ENCODE measurements around the gene PSMC3IP. TPM values are rescaled to one million over a fixed set of nuclear protein-coding genes. Genes with fewer than 3 reads are reported as not detected.
"Not testable (repeated sequence)": the region's sequence is repeated elsewhere in the genome, so short reads cannot be mapped to it uniquely, and the experiment has no call there.

The PSMC3IP gene, protein sequence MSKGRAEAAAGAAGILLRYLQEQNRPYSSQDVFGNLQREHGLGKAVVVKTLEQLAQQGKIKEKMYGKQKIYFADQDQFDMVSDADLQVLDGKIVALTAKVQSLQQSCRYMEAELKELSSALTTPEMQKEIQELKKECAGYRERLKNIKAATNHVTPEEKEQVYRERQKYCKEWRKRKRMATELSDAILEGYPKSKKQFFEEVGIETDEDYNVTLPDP
- 10 to 100 TPM in 5 of 6 experiments, 1 to 10 TPM in 1; 7.3 to 18.2 (median 16.0) TPM for total RNA-seq (2021; fragmentation: NEBNext Ultra II Directional; extraction: Animal tissue kit (Norgen Biotek cat#: 25700))
- long read RNA-seq, transcript PSMC3IP-202 (8 exons, 1,416 nt) = major isoform, 7 of 16 reads
- long read RNA-seq, transcript PSMC3IP-204 (7 exons, 1,381 nt) = minor isoform, 6 of 16 reads
- long read RNA-seq, partial matches to known transcripts = 0 of 16 reads
- long read RNA-seq, other reads (novel, unspliced or antisense) = 1 of 16 reads

DNA sequence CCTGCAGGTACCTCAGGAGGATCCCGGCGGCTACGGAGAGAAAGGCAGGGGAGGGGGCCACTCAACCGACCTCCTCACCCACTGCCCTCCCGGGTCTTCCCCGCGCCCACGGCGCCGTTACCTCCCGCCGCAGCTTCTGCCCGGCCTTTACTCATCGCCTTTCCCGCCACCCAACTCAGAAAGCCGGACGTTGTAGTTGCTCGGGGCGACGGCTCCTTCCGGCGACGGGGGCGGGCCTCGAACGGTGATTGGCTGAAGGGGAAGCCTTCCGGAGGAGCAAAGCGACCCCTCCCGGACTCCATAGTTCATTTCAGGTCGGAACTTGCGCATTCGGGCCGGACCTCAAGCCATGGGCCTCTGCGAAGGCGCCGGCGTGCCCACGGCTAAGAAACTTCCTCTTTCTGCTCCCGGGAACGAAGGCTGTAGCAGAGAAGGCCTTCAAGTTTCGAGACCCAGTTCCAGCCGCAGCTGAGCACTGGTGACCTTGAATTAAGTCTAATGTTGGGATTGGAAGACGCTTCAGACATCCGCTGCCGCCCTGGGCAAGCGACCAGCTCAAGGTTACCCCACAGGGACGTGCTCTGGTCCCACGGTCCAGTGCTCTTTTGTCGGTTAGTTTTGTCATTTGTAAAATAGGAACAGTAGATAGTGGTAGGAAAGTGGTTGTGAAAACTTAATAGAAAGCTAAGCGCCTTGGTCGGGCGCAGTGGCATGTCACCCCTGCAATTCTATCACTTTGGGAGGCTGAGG, at the start of gene PSMC3IP:
PSMC3IP (minus strand) TSS at position 198 of the 750 bp plus-strand sequence; CDS start at position 155, 43 bp downstream.
- TF ChIP-seq, protein P1, sequence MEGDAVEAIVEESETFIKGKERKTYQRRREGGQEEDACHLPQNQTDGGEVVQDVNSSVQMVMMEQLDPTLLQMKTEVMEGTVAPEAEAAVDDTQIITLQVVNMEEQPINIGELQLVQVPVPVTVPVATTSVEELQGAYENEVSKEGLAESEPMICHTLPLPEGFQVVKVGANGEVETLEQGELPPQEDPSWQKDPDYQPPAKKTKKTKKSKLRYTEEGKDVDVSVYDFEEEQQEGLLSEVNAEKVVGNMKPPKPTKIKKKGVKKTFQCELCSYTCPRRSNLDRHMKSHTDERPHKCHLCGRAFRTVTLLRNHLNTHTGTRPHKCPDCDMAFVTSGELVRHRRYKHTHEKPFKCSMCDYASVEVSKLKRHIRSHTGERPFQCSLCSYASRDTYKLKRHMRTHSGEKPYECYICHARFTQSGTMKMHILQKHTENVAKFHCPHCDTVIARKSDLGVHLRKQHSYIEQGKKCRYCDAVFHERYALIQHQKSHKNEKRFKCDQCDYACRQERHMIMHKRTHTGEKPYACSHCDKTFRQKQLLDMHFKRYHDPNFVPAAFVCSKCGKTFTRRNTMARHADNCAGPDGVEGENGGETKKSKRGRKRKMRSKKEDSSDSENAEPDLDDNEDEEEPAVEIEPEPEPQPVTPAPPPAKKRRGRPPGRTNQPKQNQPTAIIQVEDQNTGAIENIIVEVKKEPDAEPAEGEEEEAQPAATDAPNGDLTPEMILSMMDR (IDR thresholded peaks at IDR 0.05) = peak; percentile 59; the same call in 1 of the 2 replicates
- H3K4me3 Mint-ChIP-seq = peak within 1 kb of the TSS; percentile 95
- peaks cover 54% of the 10 kb centered on the region for H3K4me1 Mint-ChIP-seq (ENCODE audit: low read depth)
- H3K9me3 Mint-ChIP-seq = no peaks in the 10 kb centered on the region
- peak within 1 kb of the TSS; percentile 91 for H3K27ac Mint-ChIP-seq
- no peaks in the 10 kb centered on the region; the same call in none of the 2 replicates for H3K27me3 Mint-ChIP-seq (ENCODE audit: insufficient read depth)
- DNase-seq = peak; percentile 93
- H3K36me3 Mint-ChIP-seq (ENCODE audit: low read depth) = peaks cover 42% of the 10 kb centered on the region

DNA sequence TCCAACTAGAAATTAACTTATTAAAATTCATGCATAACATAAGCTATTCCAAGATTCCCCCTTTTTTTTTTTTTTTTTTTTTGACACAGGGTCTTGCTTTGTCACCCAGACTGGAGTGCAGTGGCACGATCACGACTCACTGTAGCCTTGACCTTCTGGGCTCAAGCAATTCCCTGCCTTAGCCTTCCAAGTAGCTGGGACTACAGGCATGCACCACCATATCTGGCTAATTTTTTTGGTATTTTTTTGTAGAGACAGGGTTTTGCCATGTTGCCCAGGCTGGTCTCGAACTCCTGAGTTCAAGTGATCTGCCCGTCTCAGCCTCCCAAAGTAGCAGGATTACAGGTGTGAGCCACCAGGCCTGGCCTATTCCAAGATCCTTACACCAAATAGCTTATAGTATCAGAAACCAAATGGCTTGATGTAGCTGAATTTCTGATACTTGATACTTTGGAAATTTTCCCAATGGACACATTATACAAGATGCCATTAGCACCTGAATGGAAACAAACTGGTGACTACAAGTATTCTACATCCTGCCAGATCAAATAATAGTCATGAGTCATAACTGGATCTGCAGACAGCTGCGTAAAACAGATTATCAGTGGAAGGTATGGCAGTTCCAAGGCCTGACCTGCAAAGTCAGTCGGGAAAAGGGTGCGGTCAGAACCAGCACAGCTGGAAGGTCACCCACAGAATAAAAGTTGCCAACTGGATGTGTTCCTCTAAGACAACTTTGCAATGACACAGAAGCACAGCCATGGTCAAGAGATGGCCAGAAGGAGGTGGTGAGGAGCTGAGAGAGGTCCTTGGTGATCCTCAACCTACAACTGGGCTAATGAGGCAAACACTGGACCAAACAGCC, 46.4 kb upstream of the PSMC3IP start:
- TF ChIP-seq, protein P1 (IDR thresholded peaks at IDR 0.05) = no peak
- Mint-ChIP-seq H3K27me3 (ENCODE audit: insufficient read depth) (peaks cover 9% of the 10 kb centered on the region), H3K4me1 (ENCODE audit: low read depth) (no peaks in the 10 kb centered on the region), H3K27ac (no peak overlapping the region), H3K4me3 (no peak overlapping the region), H3K9me3 (no peaks in the 10 kb centered on the region), H3K36me3 (ENCODE audit: low read depth) (no peaks in the 10 kb centered on the region)
- no peak for DNase-seq

DNA sequence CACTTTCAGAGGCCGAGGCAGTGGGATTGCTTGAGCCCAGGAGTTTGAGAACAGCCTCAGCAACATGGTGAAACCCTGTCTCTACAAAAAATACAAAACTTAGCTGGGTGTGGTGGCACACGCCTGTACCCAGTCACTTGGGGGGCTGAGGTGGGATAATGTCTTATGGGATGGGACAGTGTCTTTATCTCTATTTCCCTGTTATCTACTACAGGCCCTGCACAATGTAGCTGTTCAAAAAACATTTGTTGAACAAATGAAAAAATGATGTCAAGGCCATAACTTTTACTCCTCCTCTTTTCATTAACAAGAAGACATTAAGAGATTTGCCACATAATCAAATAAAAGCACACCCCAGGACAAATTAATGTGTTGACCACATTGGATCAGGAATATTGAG, 45.7 kb upstream of the PSMC3IP start:
- Mint-ChIP-seq H3K27ac (no peak overlapping the region), H3K4me1 (ENCODE audit: low read depth) (peaks cover 6% of the 10 kb centered on the region; the same call in 1 of the 2 replicates), H3K4me3 (no peak overlapping the region), H3K36me3 (ENCODE audit: low read depth) (no peaks in the 10 kb centered on the region), H3K27me3 (ENCODE audit: insufficient read depth) (peaks cover 9% of the 10 kb centered on the region), H3K9me3 (no peaks in the 10 kb centered on the region)
- TF ChIP-seq, protein P1 (IDR thresholded peaks at IDR 0.05) = no peak
- DNase-seq = no peak

DNA sequence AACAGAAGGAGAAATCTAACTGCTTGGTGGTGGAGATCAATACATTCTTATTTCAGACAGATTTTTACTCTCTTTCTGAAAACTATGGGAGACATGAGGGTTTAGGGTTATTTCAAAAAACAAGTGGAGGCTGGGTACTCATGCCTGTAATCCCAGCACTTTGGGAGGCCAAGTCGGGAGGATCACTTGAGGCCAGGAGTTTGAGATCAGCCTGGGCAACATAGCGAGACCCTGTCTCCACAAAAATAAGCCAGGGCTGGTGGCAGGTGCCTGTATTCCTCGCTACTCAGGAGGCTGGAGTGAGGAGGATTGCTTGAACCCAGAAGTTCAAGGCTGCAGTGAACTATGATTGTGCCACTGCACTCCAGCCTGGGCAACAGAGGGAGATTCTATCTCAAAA, 44.5 kb upstream of the PSMC3IP start:
- not testable (repeated sequence) for H3K36me3 Mint-ChIP-seq (ENCODE audit: low read depth); H3K27me3 Mint-ChIP-seq (ENCODE audit: insufficient read depth); H3K4me3 Mint-ChIP-seq; DNase-seq; H3K9me3 Mint-ChIP-seq; H3K27ac Mint-ChIP-seq
- H3K4me1 Mint-ChIP-seq (ENCODE audit: low read depth) = peaks cover 12% of the 10 kb centered on the region; the same call in 1 of the 2 replicates

DNA sequence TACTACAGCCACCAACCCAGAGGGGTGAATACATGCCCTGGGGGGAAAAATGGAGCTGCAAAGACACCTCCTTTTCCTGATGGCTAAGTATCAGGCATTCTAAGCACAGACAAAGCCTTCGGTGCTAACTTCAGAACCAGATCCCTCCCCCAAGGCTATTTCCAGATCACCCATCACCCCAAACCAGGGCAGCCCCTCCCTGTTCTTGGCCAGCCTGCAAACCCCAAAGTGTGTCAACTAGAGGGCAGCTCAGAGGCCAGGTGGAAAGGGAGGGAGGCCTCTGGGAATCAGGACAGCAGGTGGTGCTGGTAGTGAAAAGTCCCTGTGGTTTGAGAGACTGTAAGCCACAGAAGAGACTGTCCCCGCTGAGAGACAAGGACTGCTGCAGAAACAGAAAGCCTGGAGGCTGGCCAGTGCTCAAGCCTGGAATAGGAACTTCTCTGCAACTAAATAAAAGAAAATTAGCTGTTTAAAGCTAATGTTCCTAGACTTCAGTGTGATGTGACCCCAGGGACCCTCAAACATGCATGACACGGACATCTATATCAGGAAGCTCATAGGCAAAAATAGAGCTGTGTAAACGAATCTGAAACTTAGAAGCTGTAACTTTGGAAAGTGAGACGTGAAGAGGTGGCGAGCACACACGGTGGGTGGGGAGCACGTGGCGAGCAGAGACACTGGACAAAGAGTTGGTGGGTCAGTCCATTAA, 41.1 kb upstream of the PSMC3IP start:
- Mint-ChIP-seq H3K4me1 (ENCODE audit: low read depth) (peaks cover 12% of the 10 kb centered on the region; the same call in 1 of the 2 replicates), H3K27ac (no peak overlapping the region), H3K36me3 (ENCODE audit: low read depth) (peaks cover 13% of the 10 kb centered on the region), H3K9me3 (no peaks in the 10 kb centered on the region), H3K27me3 (ENCODE audit: insufficient read depth) (peaks cover 1% of the 10 kb centered on the region), H3K4me3 (no peak overlapping the region)
- TF ChIP-seq, protein P1 (IDR thresholded peaks at IDR 0.05) = peak; percentile 41; the same call in 1 of the 2 replicates
- peak; percentile 21 for DNase-seq

Data from HFFc6 (cell line).